ELR (cell line): ENCODE data around the gene LCE7A.
A peak's percentile ranks its signal among the peaks of the same experiment; 100 is the strongest.

Experiments used
- DNase-seq: peaks from one replicate; pipeline ENCODE4 v3.0.0-alpha.2; 2015; ENCODE audit warnings: low read depth

LCE7A gene

GRCh38 chr1:152859696-152860095 is at the start of gene LCE7A:
Gene LCE7A, plus strand, starts transcription at chr1:152859996. Its CDS starts 702 bp downstream, at chr1:152860698.
- no peak for DNase-seq

DNA sequence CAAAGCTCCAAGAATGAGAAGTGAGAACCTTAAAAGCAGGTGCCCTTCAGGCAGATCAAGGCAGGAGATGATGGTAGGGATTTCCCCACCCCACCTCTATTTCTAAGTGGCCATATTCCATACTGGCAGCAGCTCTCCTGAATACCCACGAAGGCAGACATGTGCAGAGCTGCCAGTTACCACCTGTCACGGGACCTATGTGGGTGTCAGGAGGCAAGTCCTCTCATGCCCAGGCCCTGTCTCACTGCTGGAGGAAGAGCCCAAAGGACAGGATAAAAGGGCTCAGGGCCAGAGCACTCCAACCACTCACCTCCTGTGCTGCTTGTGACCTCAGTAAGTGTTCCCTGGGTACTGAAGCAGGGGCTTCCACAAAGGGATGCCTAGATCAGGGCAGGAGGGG is 48.7 kb upstream of the LCE7A start:
- DNase-seq, result no peak

GRCh38 chr1:152811671-152812070 is 48.1 kb upstream of the LCE7A start, which contains the start of gene LCE1B:
Gene LCE1B, plus strand, starts transcription at chr1:152811971. Its CDS starts 476 bp downstream, at chr1:152812447.
- no peak for DNase-seq

GRCh38 chr1:152817309-152817708 is 42.5 kb upstream of the LCE7A start:
- DNase-seq, result peak; percentile 70

- DNase-seq, result no peak
These were observed 36.5 kb upstream of the LCE7A start for GRCh38 chr1:152823294-152823693.

DNA sequence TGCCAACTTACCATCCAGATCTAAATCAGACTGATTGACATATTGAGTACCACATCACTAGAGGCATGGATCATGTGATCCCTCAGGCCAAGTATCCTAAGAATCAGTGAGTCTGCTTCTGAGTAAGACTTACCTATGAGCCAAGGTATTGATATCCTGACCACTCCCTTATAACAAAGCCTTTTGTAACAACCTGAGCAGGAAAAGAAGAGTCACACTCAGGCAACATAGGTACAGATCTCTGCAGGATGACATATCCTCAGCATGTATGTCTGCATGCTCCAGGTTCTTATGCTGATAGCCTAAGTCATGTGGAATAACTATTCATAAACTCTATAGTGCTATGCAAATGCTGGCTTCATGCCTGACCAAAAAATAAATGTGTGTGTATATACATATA is 34.8 kb upstream of the LCE7A start:
- DNase-seq, result no peak

GRCh38 chr1:152827173-152827572 is 32.6 kb upstream of the LCE7A start, which contains the start of gene LCE1A:
Gene LCE1A, plus strand, starts transcription at chr1:152827473. Its CDS starts 0 bp downstream, at chr1:152827473.
- DNase-seq, result no peak

DNA sequence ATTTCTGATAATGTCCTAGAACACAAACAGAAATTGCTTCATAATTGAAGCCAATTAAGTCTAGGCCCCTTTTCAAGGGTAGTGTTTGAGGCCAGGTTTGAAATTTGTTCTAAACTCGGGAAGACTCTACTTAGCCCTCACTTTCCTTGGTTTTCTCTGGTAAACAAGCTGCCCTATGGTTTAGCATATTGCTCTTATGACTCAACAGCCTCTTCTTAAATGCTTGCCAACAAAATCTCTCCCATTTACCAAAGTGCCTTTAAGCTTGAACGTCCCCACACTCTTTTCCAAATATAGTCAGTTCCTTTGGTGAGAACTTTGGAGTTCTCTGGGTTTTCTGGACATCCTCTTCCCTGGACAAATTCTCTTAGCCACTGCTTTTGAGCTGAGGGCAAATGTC is 22.9 kb upstream of the LCE7A start:
- peak; percentile 9 for DNase-seq

- DNase-seq, result no peak
These were observed 17.2 kb upstream of the LCE7A start, which contains the start of gene LCE6A for GRCh38 chr1:152842556-152842955. Gene LCE6A, plus strand, starts transcription at chr1:152842856. Its CDS starts 665 bp downstream, at chr1:152843521.

GRCh38 chr1:152855661-152856060 is 4.1 kb upstream of the LCE7A start:
- peak; percentile 22 for DNase-seq

GRCh38 chr1:152858062-152858461 is 1.7 kb upstream of the LCE7A start:
- DNase-seq, result no peak

GRCh38 chr1:152860129-152860528 is 333 bp downstream of the LCE7A start:
- DNase-seq, result no peak

GRCh38 chr1:152861374-152861773 is 1.6 kb downstream of the LCE7A start:
- no peak for DNase-seq

DNA sequence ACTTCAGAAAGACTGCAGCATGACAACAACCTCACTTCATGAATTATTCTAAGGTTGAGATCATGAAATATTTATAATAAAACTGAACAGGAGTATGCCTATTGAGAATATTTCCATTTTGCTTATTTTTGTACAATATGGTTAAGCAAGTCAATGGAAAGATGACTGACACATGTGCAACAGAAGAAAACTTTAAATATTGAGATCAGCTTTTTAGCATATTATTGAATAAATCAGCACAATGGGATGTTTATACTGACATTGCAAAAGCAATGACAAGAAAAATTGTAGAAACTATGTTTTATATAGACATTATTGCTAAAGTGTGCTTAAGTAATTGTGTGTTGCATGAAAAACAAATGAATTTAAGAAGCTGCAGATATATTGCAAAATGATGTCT is 4.6 kb downstream of the LCE7A start:
- DNase-seq, result no peak

GRCh38 chr1:152866321-152866720 is 6.5 kb downstream of the LCE7A start:
- peak; percentile 28 for DNase-seq

DNA sequence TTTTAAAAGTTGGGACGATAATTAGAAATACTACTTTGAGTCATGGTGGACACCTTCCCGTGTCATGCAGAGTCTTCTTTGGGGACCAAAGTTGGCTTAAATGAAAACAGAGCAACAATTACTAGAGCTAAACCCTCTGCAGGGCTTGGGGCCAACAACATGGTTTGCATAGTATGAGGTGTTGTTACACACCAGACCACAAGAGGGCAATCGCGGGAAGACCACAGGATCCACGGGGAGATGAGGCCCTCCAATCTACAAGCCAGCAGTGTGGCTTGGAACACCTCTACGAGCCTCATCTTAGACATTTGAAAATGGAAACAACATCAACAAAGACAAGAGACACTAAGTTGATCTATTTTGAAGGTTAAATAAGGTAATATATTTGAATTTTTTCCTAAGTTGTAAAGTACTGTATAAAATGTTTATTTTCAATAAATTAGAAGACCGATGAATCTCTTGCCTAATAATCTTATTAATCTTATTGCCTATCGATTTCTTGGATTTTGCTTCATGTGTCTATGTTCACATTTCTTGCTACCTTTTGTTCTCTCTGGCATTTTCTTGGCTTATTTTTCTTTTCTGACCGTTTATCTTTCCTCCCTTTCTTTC is 10.1 kb downstream of the LCE7A start:
- DNase-seq, result peak; percentile 81

GRCh38 chr1:152870831-152871730 is 11.3 kb downstream of the LCE7A start:
- peak; percentile 66 for DNase-seq

- DNase-seq, result no peak
These were observed 11.9 kb downstream of the LCE7A start for GRCh38 chr1:152871731-152872126.

- DNase-seq, result peak; percentile 57
These were observed 13.7 kb downstream of the LCE7A start for GRCh38 chr1:152873495-152873894.

GRCh38 chr1:152876827-152877226 is 17.0 kb downstream of the LCE7A start:
- DNase-seq, result no peak

DNA sequence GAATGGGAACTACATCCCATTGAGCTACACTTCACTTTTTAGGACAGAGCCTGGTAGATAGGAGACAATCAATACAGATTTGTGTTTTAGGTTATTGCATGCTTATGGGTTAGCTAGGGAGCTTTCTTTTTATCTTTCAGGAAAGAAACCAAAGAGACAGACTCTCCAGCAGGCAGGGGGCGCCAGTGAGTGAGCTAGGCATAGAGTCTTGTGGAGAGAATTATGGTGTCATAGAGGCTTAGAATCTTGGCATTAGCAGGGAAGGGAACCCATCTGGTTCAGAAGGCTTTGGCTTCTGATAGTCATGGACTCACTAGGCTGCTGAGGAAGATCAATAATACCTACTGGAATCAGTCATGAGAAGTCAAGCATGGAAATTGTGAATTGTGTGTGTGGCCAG is 18.2 kb downstream of the LCE7A start, which contains the start of gene SMCP:
TSS of gene SMCP (plus strand) at position 281 of the 400 bp plus-strand sequence. CDS start 6,101 bp downstream, outside the sequence.
- peak; percentile 31 for DNase-seq

DNA sequence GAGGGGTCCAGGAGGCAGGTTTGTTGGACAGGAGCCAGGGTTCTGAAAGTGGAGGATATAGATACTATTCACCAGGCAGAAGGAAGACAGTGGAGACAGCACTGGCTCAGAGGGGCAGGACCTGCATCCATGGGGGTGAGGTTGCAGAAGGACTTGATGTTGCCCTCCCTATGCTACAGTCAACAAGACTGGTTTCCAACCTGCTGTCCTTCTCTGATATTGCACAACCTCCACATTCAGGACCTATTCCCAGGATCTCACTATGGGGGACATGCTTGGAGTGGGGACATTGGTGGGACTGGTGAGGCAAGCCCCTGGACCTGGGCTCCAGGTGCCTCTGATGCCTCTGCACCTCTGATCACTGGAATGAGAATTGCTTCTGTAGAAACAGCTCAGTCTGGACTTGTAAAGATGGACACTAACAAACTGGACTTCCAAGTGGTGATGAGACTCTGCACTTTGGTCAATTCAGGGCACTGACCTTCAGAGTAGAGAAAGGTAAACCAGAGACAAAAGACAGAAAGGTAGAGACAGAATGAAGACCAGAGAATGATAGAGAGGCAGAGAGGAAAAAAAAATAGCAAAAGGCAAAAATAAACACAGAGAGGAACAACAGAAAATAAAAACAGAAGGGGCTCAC is 19.9 kb downstream of the LCE7A start:
- no peak for DNase-seq
